GM23338 (cell line): Measurements from ENCODE around the gene GFRA1. TPM values are rescaled to one million over a fixed set of nuclear protein-coding genes. Genes with fewer than 3 reads are reported as not detected.

Source experiments
- ATAC-seq: fragments of 200-7000 bp; cut with Tn5 transposase; 3 replicates; pipeline ENCODE4 v1.9.1; 2020
- DNase-seq: peaks from one replicate; pipeline ENCODE4 v3.0.0-alpha.2; 2015; ENCODE audit warnings: low spot score
- H2AFZ ChIP-seq: fragments of 200-600 bp; sonication (generic); 2 replicates; pipeline ENCODE4 v1.8.0; 2016; ENCODE audit warnings: antibody characterized with exemption, mild to moderate bottlenecking, moderate library complexity
- H3F3A ChIP-seq: fragments of 200-600 bp; sonication (generic); replicated peaks from 2 replicates; pipeline ENCODE4 v1.8.0; 2017; ENCODE audit warnings: antibody characterized with exemption, mixed run types, low read depth
- H3K27ac ChIP-seq: fragments of 200-600 bp; sonication (generic); 2 replicates; pipeline ENCODE4 v1.6.1; 2016; ENCODE audit warnings: low read depth
- H3K27me3 ChIP-seq: fragments of 200-600 bp; sonication (generic); 2 replicates; pipeline ENCODE4 v1.8.0; 2016; ENCODE audit warnings: mild to moderate bottlenecking, mixed run types, moderate library complexity; ENCODE audit not compliant: insufficient read depth
- H3K36me3 ChIP-seq: fragments of 200-600 bp; sonication (generic); 2 replicates; pipeline ENCODE4 v1.8.0; 2016; ENCODE audit warnings: mild to moderate bottlenecking; ENCODE audit not compliant: insufficient read depth
- H3K4me1 ChIP-seq: fragments of 200-600 bp; sonication (generic); 2 replicates; pipeline ENCODE4 v1.8.0; 2016; ENCODE audit warnings: mild to moderate bottlenecking, moderate library complexity; ENCODE audit not compliant: insufficient read depth
- H3K4me2 ChIP-seq: fragments of 200-600 bp; sonication (generic); 2 replicates; pipeline ENCODE4 v1.7.1; 2017; ENCODE audit warnings: mixed run types
- H3K4me3 ChIP-seq: fragments of 200-600 bp; sonication (generic); 2 replicates; pipeline ENCODE4 v1.6.1; 2016; ENCODE audit warnings: mixed run types
- H3K79me2 ChIP-seq: fragments of 200-600 bp; sonication (generic); replicated peaks from 2 replicates; pipeline ENCODE4 v1.8.0; 2017; ENCODE audit warnings: mild to moderate bottlenecking; ENCODE audit not compliant: insufficient read depth
- H3K9me2 ChIP-seq: fragments of 200-600 bp; sonication (generic); 2 replicates; pipeline ENCODE4 v1.8.0; 2017; ENCODE audit not compliant: insufficient read depth
- H4K20me1 ChIP-seq: fragments of 200-600 bp; sonication (generic); replicated peaks from 2 replicates; pipeline ENCODE4 v1.8.0; 2017; ENCODE audit warnings: mild to moderate bottlenecking; ENCODE audit not compliant: insufficient read depth
- H3K27ac Mint-ChIP-seq: 2 replicates; pipeline ENCODE4 v1.8.0; 2020; ENCODE audit warnings: inconsistent platforms, mild to moderate bottlenecking, moderate library complexity, mixed read lengths
- H3K27me3 Mint-ChIP-seq: 3 replicates; pipeline ENCODE4 v1.8.0; 2022; ENCODE audit warnings: low read depth, mild to moderate bottlenecking, moderate library complexity, mixed read lengths, inconsistent platforms; ENCODE audit not compliant: insufficient read depth, poor library complexity
- H3K36me3 Mint-ChIP-seq: 3 replicates; pipeline ENCODE4 v1.8.0; 2021; ENCODE audit warnings: low read depth, mild to moderate bottlenecking, inconsistent platforms, moderate library complexity, mixed read lengths
- H3K4me1 Mint-ChIP-seq: 3 replicates; pipeline ENCODE4 v1.8.0; 2020; ENCODE audit warnings: mild to moderate bottlenecking, inconsistent platforms, mixed read lengths
- H3K4me3 Mint-ChIP-seq: 3 replicates; pipeline ENCODE4 v1.8.0; 2021; ENCODE audit warnings: moderate library complexity, mild to moderate bottlenecking, inconsistent platforms, mixed read lengths
- H3K9me3 Mint-ChIP-seq: 3 replicates; pipeline ENCODE4 v1.8.0; 2020; ENCODE audit warnings: moderate library complexity, mild to moderate bottlenecking, inconsistent platforms, mixed read lengths
- EZH2 ChIP-seq: fragments of 200-600 bp; sonication (generic); IDR thresholded peaks from one replicate; pipeline ENCODE4 v1.8.0; 2017; ENCODE audit warnings: antibody characterized with exemption, mild to moderate bottlenecking, low read depth; ENCODE audit not compliant: unreplicated experiment
- EZH2phosphoT487 ChIP-seq: fragments of 200-600 bp; sonication (generic); IDR thresholded peaks from one replicate; pipeline ENCODE4 v1.8.1; 2018; ENCODE audit warnings: antibody characterized with exemption; ENCODE audit not compliant: unreplicated experiment
- JUNB ChIP-seq: IDR thresholded peaks from one replicate; pipeline ENCODE4 v1.6.1; 2016; ENCODE audit warnings: antibody characterized with exemption; ENCODE audit not compliant: unreplicated experiment
- NANOG ChIP-seq: IDR thresholded peaks from 2 replicates; pipeline ENCODE4 v1.6.1; 2016; ENCODE audit warnings: antibody characterized with exemption, borderline replicate concordance
- POLR2AphosphoS5 ChIP-seq: IDR thresholded peaks from 2 replicates; pipeline ENCODE4 v1.6.1; 2016; ENCODE audit warnings: antibody characterized with exemption, low read depth
- STAT1 ChIP-seq: IDR thresholded peaks from one replicate; pipeline ENCODE4 v1.6.1; 2016; ENCODE audit warnings: antibody characterized with exemption; ENCODE audit not compliant: unreplicated experiment
- ZNF114 ChIP-seq: fragments of 250-450 bp; sonication (Bioruptor Pico); IDR thresholded peaks from 2 replicates; pipeline ENCODE4 v1.5.0; 2020; ENCODE audit warnings: mild to moderate bottlenecking, moderate library complexity
- ZNF331 ChIP-seq: fragments of 250-450 bp; sonication (Bioruptor Pico); IDR thresholded peaks from 2 replicates; pipeline ENCODE4 v1.5.0; 2020; ENCODE audit warnings: low read depth, mild to moderate bottlenecking, moderate library complexity
- polyA plus RNA-seq: library from polyadenylated mRNA; unstranded; fragments of >200 nt; fragmentation: Nextera tagmentation; extraction: Ambion mirVana; gene quantifications from 2 replicates; pipeline ENCODE4 v1.2.1, GENCODE V29; 2016
- total RNA-seq: library from RNA; depleted of rRNA; stranded (reverse); fragments of >200 nt; shearing (Covaris generic); gene quantifications from 2 replicates; pipeline ENCODE4 v1.2.3, GENCODE V29; 2014
- TF ChIP-seq, protein P1 (sequence below): IDR thresholded peaks from one replicate; pipeline ENCODE4 v1.6.1; 2018; ENCODE audit warnings: antibody characterized with exemption; ENCODE audit not compliant: unreplicated experiment
- TF ChIP-seq, protein P2 (sequence below), 2 experiments: fragments of 200-600 bp in 1 of 2; sonication (generic) in 1 of 2; conservative IDR thresholded peaks; 2 replicates each; pipeline versions ENCODE4 v1.5.1 to v1.6.1; 2016 to 2017; ENCODE audit warnings: antibody characterized with exemption in 2 of 2, low read depth in 2 of 2, mild to moderate bottlenecking in 2 of 2, moderate library complexity in 1 of 2
- TF ChIP-seq, protein P3 (sequence below): fragments of 250-450 bp; sonication (Bioruptor Pico); IDR thresholded peaks from 2 replicates; pipeline ENCODE4 v1.5.0; 2020; ENCODE audit warnings: mild to moderate bottlenecking, moderate library complexity
- TF ChIP-seq, protein P4 (sequence below): IDR thresholded peaks from 2 replicates; pipeline ENCODE4 v1.6.1; 2016; ENCODE audit warnings: antibody characterized with exemption

The GFRA1 gene
- total and polyA plus RNA-seq, 2 experiments from 2014 or later: 1.4 to 2.8 TPM

DNA sequence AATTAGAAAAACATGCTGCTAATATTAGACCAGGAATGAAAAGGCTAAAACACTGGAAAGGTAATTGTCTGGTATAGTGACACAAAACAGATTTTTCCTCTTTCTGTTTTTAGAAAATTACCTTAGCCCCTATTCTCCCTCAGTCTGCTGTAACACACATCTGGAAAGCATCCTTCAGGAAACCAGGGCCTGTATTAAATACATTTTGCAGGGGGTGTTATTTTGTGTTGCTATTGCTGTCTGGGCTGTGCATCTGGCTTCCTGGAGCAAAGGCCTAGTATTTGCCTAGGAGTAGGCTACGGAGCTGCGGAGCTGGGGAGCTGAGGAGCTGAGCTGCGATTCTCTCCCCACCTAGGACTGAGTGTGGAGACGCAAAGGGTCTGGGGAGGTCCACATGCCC is 169.3 kb downstream of the GFRA1 start:
- Mint-ChIP-seq H3K27me3 (peaks cover 1% of the 10 kb centered on the region), H3K27ac (no peak overlapping the region), H3K4me3 (no peak overlapping the region), H3K9me3 (no peaks in the 10 kb centered on the region), H3K4me1 (no peaks in the 10 kb centered on the region), H3K36me3 (no peaks in the 10 kb centered on the region)
- Histone ChIP-seq H3K27ac (no peak overlapping the region), H4K20me1 (no peaks in the 10 kb centered on the region), H3K4me3 (no peak overlapping the region), H2AFZ (no peak overlapping the region), H3K9me2 (peaks cover 3% of the 10 kb centered on the region), H3K79me2 (no peaks in the 10 kb centered on the region), H3K36me3 (no peaks in the 10 kb centered on the region), H3F3A (no peaks in the 10 kb centered on the region), H3K4me2 (no peak overlapping the region), H3K4me1 (no peaks in the 10 kb centered on the region), H3K27me3 (no peaks in the 10 kb centered on the region)
- TF ChIP-seq, protein P1, sequence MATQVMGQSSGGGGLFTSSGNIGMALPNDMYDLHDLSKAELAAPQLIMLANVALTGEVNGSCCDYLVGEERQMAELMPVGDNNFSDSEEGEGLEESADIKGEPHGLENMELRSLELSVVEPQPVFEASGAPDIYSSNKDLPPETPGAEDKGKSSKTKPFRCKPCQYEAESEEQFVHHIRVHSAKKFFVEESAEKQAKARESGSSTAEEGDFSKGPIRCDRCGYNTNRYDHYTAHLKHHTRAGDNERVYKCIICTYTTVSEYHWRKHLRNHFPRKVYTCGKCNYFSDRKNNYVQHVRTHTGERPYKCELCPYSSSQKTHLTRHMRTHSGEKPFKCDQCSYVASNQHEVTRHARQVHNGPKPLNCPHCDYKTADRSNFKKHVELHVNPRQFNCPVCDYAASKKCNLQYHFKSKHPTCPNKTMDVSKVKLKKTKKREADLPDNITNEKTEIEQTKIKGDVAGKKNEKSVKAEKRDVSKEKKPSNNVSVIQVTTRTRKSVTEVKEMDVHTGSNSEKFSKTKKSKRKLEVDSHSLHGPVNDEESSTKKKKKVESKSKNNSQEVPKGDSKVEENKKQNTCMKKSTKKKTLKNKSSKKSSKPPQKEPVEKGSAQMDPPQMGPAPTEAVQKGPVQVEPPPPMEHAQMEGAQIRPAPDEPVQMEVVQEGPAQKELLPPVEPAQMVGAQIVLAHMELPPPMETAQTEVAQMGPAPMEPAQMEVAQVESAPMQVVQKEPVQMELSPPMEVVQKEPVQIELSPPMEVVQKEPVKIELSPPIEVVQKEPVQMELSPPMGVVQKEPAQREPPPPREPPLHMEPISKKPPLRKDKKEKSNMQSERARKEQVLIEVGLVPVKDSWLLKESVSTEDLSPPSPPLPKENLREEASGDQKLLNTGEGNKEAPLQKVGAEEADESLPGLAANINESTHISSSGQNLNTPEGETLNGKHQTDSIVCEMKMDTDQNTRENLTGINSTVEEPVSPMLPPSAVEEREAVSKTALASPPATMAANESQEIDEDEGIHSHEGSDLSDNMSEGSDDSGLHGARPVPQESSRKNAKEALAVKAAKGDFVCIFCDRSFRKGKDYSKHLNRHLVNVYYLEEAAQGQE: no peak
- no peak for TF ChIP-seq NANOG
- TF ChIP-seq EZH2: no peak
- TF ChIP-seq JUNB: no peak
- TF ChIP-seq STAT1: no peak
- TF ChIP-seq, protein P2, sequence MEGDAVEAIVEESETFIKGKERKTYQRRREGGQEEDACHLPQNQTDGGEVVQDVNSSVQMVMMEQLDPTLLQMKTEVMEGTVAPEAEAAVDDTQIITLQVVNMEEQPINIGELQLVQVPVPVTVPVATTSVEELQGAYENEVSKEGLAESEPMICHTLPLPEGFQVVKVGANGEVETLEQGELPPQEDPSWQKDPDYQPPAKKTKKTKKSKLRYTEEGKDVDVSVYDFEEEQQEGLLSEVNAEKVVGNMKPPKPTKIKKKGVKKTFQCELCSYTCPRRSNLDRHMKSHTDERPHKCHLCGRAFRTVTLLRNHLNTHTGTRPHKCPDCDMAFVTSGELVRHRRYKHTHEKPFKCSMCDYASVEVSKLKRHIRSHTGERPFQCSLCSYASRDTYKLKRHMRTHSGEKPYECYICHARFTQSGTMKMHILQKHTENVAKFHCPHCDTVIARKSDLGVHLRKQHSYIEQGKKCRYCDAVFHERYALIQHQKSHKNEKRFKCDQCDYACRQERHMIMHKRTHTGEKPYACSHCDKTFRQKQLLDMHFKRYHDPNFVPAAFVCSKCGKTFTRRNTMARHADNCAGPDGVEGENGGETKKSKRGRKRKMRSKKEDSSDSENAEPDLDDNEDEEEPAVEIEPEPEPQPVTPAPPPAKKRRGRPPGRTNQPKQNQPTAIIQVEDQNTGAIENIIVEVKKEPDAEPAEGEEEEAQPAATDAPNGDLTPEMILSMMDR (conservative IDR thresholded peaks at IDR 0.05; ENCODE audit: low read depth in 2 of 2): no peak
- TF ChIP-seq, protein P3, sequence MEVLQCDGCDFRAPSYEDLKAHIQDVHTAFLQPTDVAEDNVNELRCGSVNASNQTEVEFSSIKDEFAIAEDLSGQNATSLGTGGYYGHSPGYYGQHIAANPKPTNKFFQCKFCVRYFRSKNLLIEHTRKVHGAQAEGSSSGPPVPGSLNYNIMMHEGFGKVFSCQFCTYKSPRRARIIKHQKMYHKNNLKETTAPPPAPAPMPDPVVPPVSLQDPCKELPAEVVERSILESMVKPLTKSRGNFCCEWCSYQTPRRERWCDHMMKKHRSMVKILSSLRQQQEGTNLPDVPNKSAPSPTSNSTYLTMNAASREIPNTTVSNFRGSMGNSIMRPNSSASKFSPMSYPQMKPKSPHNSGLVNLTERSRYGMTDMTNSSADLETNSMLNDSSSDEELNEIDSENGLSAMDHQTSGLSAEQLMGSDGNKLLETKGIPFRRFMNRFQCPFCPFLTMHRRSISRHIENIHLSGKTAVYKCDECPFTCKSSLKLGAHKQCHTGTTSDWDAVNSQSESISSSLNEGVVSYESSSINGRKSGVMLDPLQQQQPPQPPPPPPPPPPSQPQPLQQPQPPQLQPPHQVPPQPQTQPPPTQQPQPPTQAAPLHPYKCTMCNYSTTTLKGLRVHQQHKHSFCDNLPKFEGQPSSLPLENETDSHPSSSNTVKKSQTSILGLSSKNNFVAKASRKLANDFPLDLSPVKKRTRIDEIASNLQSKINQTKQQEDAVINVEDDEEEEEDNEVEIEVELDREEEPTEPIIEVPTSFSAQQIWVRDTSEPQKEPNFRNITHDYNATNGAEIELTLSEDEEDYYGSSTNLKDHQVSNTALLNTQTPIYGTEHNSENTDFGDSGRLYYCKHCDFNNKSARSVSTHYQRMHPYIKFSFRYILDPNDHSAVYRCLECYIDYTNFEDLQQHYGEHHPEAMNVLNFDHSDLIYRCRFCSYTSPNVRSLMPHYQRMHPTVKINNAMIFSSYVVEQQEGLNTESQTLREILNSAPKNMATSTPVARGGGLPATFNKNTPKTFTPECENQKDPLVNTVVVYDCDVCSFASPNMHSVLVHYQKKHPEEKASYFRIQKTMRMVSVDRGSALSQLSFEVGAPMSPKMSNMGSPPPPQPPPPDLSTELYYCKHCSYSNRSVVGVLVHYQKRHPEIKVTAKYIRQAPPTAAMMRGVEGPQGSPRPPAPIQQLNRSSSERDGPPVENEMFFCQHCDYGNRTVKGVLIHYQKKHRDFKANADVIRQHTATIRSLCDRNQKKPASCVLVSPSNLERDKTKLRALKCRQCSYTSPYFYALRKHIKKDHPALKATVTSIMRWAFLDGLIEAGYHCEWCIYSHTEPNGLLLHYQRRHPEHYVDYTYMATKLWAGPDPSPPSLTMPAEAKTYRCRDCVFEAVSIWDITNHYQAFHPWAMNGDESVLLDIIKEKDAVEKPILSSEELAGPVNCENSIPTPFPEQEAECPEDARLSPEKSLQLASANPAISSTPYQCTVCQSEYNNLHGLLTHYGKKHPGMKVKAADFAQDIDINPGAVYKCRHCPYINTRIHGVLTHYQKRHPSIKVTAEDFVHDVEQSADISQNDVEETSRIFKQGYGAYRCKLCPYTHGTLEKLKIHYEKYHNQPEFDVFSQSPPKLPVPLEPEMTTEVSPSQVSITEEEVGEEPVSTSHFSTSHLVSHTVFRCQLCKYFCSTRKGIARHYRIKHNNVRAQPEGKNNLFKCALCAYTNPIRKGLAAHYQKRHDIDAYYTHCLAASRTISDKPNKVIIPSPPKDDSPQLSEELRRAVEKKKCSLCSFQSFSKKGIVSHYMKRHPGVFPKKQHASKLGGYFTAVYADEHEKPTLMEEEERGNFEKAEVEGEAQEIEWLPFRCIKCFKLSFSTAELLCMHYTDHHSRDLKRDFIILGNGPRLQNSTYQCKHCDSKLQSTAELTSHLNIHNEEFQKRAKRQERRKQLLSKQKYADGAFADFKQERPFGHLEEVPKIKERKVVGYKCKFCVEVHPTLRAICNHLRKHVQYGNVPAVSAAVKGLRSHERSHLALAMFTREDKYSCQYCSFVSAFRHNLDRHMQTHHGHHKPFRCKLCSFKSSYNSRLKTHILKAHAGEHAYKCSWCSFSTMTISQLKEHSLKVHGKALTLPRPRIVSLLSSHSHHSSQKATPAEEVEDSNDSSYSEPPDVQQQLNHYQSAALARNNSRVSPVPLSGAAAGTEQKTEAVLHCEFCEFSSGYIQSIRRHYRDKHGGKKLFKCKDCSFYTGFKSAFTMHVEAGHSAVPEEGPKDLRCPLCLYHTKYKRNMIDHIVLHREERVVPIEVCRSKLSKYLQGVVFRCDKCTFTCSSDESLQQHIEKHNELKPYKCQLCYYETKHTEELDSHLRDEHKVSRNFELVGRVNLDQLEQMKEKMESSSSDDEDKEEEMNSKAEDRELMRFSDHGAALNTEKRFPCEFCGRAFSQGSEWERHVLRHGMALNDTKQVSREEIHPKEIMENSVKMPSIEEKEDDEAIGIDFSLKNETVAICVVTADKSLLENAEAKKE (CRISPR knock-in tag): no peak
- no peak for TF ChIP-seq ZNF331 (CRISPR knock-in tag)
- no peak for TF ChIP-seq POLR2AphosphoS5
- TF ChIP-seq EZH2phosphoT487: no peak
- no peak for TF ChIP-seq ZNF114 (CRISPR knock-in tag)
- TF ChIP-seq, protein P4, sequence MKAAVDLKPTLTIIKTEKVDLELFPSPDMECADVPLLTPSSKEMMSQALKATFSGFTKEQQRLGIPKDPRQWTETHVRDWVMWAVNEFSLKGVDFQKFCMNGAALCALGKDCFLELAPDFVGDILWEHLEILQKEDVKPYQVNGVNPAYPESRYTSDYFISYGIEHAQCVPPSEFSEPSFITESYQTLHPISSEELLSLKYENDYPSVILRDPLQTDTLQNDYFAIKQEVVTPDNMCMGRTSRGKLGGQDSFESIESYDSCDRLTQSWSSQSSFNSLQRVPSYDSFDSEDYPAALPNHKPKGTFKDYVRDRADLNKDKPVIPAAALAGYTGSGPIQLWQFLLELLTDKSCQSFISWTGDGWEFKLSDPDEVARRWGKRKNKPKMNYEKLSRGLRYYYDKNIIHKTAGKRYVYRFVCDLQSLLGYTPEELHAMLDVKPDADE: no peak
- ATAC-seq (no peak), DNase-seq (no peak)
